HCT116 (cell line): Measurements from ENCODE around the gene HPD. TPM values are rescaled to one million over a fixed set of nuclear protein-coding genes. Genes with fewer than 3 reads are reported as not detected.

ENCODE experiments used
- ATAC-seq: fragments of 200-7000 bp; cut with Tn5 transposase; 2 replicates; pipeline ENCODE4 v1.9.1; 2020; ENCODE audit warnings: mild to moderate bottlenecking, moderate library complexity
- BruUV-seq: library from RNA; stranded (reverse); fragments of 400-500 nt; replicated peaks from 2 replicates; lab custom pipeline; 2021; lab: Mats Ljungman, UMichigan
- CTCF ChIA-PET: fragments of 300-600 bp; sonication (Branson Sonifier 250); formaldehyde crosslinking; loops from one replicate; lab custom pipeline; 2021; ENCODE audit warnings: antibody characterized with exemption; lab: Charles Lee
- POLR2A ChIA-PET: fragments of 300-600, 350-600 bp; sonication (Branson Sonifier 250); formaldehyde crosslinking; loops from one replicate; lab custom pipeline; 2021; ENCODE audit warnings: antibody characterized with exemption; lab: Charles Lee
- RAD21 ChIA-PET, 2 experiments: fragments of 300-600 bp; sonication (Branson Sonifier 250); formaldehyde crosslinking; loops; one replicate each; lab custom pipeline; 2023; ENCODE audit warnings: low total read pairs in 2 of 2; ENCODE audit not compliant: uncharacterized antibody in 2 of 2, unreplicated experiment in 2 of 2, low non-redundant PET in 1 of 2; lab: Charles Lee
- DNase-seq: peaks from one replicate; pipeline ENCODE4 v3.0.0-alpha.2; 2010; ENCODE audit warnings: low read depth, low spot score
- H2AFZ ChIP-seq: fragments of 200-600 bp; shearing (Covaris generic), sonication (generic); 2 replicates; pipeline ENCODE4 v1.6.1; 2017; ENCODE audit warnings: low read depth, mixed run types, mixed read lengths, antibody characterized with exemption, low read length; ENCODE audit not compliant: poor library complexity, severe bottlenecking
- H3K27ac ChIP-seq: 2 replicates; pipeline ENCODE4 v1.5.1; 2012; ENCODE audit warnings: low read depth, low read length
- H3K27me3 ChIP-seq: fragments of 200-600 bp; sonication (generic); 2 replicates; pipeline ENCODE4 v1.6.1; 2016; ENCODE audit warnings: mixed run types, low read length, mixed read lengths; ENCODE audit not compliant: insufficient read depth
- H3K36me3 ChIP-seq, 2 experiments: fragments of 200-500 bp in 1 of 2; fragments of 200-600 bp in 1 of 2; sonication (Bioruptor generic) in 1 of 2; sonication (generic) in 1 of 2; 2 replicates each; pipeline versions ENCODE4 v1.5.1 to v1.6.1; 2014 to 2016; ENCODE audit warnings: low read length in 2 of 2, inconsistent platforms in 1 of 2, mixed read lengths in 1 of 2, mixed run types in 1 of 2; ENCODE audit not compliant: insufficient read depth in 2 of 2, control insufficient read depth in 1 of 2
- H3K4me1 ChIP-seq, 2 experiments: fragments of 200-600 bp in 1 of 2; sonication (generic) in 1 of 2; 2 replicates each; pipeline versions ENCODE4 v1.5.1 to v1.6.1; 2012 to 2017; ENCODE audit warnings: low read length in 2 of 2, inconsistent platforms in 1 of 2, mild to moderate bottlenecking in 1 of 2, mixed read lengths in 1 of 2, mixed run types in 1 of 2, moderate library complexity in 1 of 2; ENCODE audit not compliant: insufficient read depth in 2 of 2, control insufficient read depth in 1 of 2
- H3K4me2 ChIP-seq: fragments of 200-600 bp; sonication (generic); 2 replicates; pipeline ENCODE4 v1.6.1; 2017; ENCODE audit warnings: mixed run types, low read length, mixed read lengths
- H3K4me3 ChIP-seq, 2 experiments: fragments of 200-600 bp in 1 of 2; sonication (generic) in 1 of 2; replicated peaks in 1 of 2; 2 replicates each; pipeline ENCODE4 v1.5.1; 2011 to 2016; ENCODE audit warnings: low read length in 2 of 2, control low read depth in 1 of 2, low read depth in 1 of 2, mild to moderate bottlenecking in 1 of 2, mixed read lengths in 1 of 2, mixed run types in 1 of 2
- H3K79me2 ChIP-seq: fragments of 200-600 bp; sonication (generic); 2 replicates; pipeline ENCODE4 v1.6.1; 2017; ENCODE audit warnings: mild to moderate bottlenecking, mixed run types, low read length, moderate library complexity, mixed read lengths; ENCODE audit not compliant: insufficient read depth
- H3K9ac ChIP-seq: fragments of 200-600 bp; sonication (generic); 2 replicates; pipeline ENCODE4 v1.6.1; 2016; ENCODE audit warnings: low read length, mixed read lengths
- H3K9me2 ChIP-seq: fragments of 200-600 bp; sonication (generic), shearing (Covaris generic); 2 replicates; pipeline ENCODE4 v1.6.1; 2017; ENCODE audit warnings: mixed run types, mild to moderate bottlenecking, moderate library complexity; ENCODE audit not compliant: insufficient read depth
- H3K9me3 ChIP-seq, 2 experiments: fragments of 200-500 bp in 1 of 2; fragments of 200-600 bp in 1 of 2; sonication (Bioruptor generic) in 1 of 2; sonication (generic) in 1 of 2; 2 replicates each; pipeline ENCODE4 v1.6.1; 2014 to 2017; ENCODE audit warnings: low read length in 2 of 2, mixed read lengths in 2 of 2, inconsistent platforms in 1 of 2, low read depth in 1 of 2, mild to moderate bottlenecking in 1 of 2, mixed run types in 1 of 2, moderate library complexity in 1 of 2; ENCODE audit not compliant: control insufficient read depth in 1 of 2, insufficient read depth in 1 of 2
- H4K20me1 ChIP-seq: fragments of 200-600 bp; sonication (generic), shearing (Covaris generic); 2 replicates; pipeline ENCODE4 v1.6.1; 2017; ENCODE audit warnings: mixed run types, mild to moderate bottlenecking, moderate library complexity; ENCODE audit not compliant: insufficient read depth
- CBX3 ChIP-seq: IDR thresholded peaks from 2 replicates; pipeline ENCODE4 v1.6.1; 2012; ENCODE audit warnings: low read depth
- CEBPB ChIP-seq: IDR thresholded peaks from 2 replicates; pipeline ENCODE4 v1.6.1; 2012; ENCODE audit warnings: low read depth
- EGR1 ChIP-seq: IDR thresholded peaks from 2 replicates; pipeline ENCODE4 v1.6.1; 2012; ENCODE audit warnings: low read depth
- ELF1 ChIP-seq: IDR thresholded peaks from 2 replicates; pipeline ENCODE4 v1.6.1; 2012; ENCODE audit warnings: low read depth, borderline replicate concordance
- EZH2 ChIP-seq: fragments of 200-600 bp; sonication (generic); IDR thresholded peaks from 2 replicates; pipeline ENCODE4 v1.6.1; 2017; ENCODE audit warnings: antibody characterized with exemption, mixed run types
- EZH2phosphoT487 ChIP-seq: fragments of 200-600 bp; IDR thresholded peaks from 2 replicates; pipeline ENCODE4 v1.6.1; 2018; ENCODE audit warnings: antibody characterized with exemption, borderline replicate concordance
- FOSL1 ChIP-seq: IDR thresholded peaks from 2 replicates; pipeline ENCODE4 v1.6.1; 2012; ENCODE audit warnings: low read depth
- JUND ChIP-seq: IDR thresholded peaks from 2 replicates; pipeline ENCODE4 v1.6.1; 2012
- POLR2A ChIP-seq: IDR thresholded peaks from 2 replicates; pipeline ENCODE4 v1.7.0; 2011; ENCODE audit warnings: borderline replicate concordance; ENCODE audit not compliant: insufficient read depth, insufficient read length; ENCODE audit errors: extremely low read depth
- POLR2AphosphoS5 ChIP-seq: IDR thresholded peaks from 2 replicates; pipeline ENCODE4 v1.6.1; 2011; ENCODE audit warnings: mild to moderate bottlenecking, low read depth, low read length, moderate library complexity
- RAD21 ChIP-seq: IDR thresholded peaks from 2 replicates; pipeline ENCODE4 v1.6.1; 2012; ENCODE audit warnings: low read depth, mild to moderate bottlenecking
- SIN3A ChIP-seq: IDR thresholded peaks from 2 replicates; pipeline ENCODE4 v1.6.1; 2012; ENCODE audit warnings: low read depth
- SP1 ChIP-seq: IDR thresholded peaks from 2 replicates; pipeline ENCODE4 v1.6.1; 2012; ENCODE audit warnings: low read depth
- SRF ChIP-seq: IDR thresholded peaks from 2 replicates; pipeline ENCODE4 v1.6.1; 2012; ENCODE audit warnings: low read depth
- TCF7L2 ChIP-seq: IDR thresholded peaks from 2 replicates; pipeline ENCODE4 v1.7.0; 2011; ENCODE audit warnings: borderline replicate concordance, inconsistent platforms; ENCODE audit not compliant: insufficient read depth, insufficient read length; ENCODE audit errors: extremely low read depth
- YY1 ChIP-seq: IDR thresholded peaks from 2 replicates; pipeline ENCODE4 v1.6.1; 2011; ENCODE audit warnings: low read length, low read depth, moderate library complexity, mild to moderate bottlenecking; ENCODE audit not compliant: insufficient replicate concordance; ENCODE audit errors: extremely low read depth
- ZFX ChIP-seq: fragments of 450-650 bp; IDR thresholded peaks from 2 replicates; pipeline ENCODE4 v1.6.1; 2017
- ZNF274 ChIP-seq: fragments of 200-500 bp; sonication (Bioruptor generic); IDR thresholded peaks from 2 replicates; pipeline ENCODE4 v1.6.1; 2014; ENCODE audit warnings: mild to moderate bottlenecking, low read depth, low read length, inconsistent platforms
- intact Hi-C: fragments of 100-400 bp; cut with micrococcal nuclease; formaldehyde crosslinking; loops from 2 replicates; pipeline ENCODE4 v1.10.0; 2022
- total RNA-seq: library from RNA; stranded (reverse); gene quantifications from one replicate; pipeline ENCODE4 v1.2.1, GENCODE V29; 2021; ENCODE audit not compliant: unreplicated experiment
- TF ChIP-seq, protein P1 (sequence below), 3 experiments: fragments of 200-600 bp in 1 of 3; sonication (generic) in 1 of 3; IDR thresholded peaks in 2 of 3; conservative IDR thresholded peaks in 1 of 3; 2 replicates each; pipeline ENCODE4 v1.5.1; 2012 to 2017; ENCODE audit warnings: low read depth in 2 of 3, low read length in 2 of 3, antibody characterized with exemption in 1 of 3, borderline replicate concordance in 1 of 3, control low read depth in 1 of 3, mild to moderate bottlenecking in 1 of 3, mixed read lengths in 1 of 3, mixed run types in 1 of 3, moderate library complexity in 1 of 3; ENCODE audit not compliant: insufficient read depth in 1 of 3
- TF ChIP-seq, protein P2 (sequence below): IDR thresholded peaks from 2 replicates; pipeline ENCODE4 v1.6.1; 2012
- TF ChIP-seq, protein P3 (sequence below): IDR thresholded peaks from 2 replicates; pipeline ENCODE4 v1.6.1; 2011; ENCODE audit warnings: mild to moderate bottlenecking, low read length, moderate library complexity; ENCODE audit not compliant: insufficient replicate concordance; ENCODE audit errors: extremely low read depth

Gene HPD
- total RNA-seq, 1 experiment from 2014 or later = 1.1 TPM

DNA sequence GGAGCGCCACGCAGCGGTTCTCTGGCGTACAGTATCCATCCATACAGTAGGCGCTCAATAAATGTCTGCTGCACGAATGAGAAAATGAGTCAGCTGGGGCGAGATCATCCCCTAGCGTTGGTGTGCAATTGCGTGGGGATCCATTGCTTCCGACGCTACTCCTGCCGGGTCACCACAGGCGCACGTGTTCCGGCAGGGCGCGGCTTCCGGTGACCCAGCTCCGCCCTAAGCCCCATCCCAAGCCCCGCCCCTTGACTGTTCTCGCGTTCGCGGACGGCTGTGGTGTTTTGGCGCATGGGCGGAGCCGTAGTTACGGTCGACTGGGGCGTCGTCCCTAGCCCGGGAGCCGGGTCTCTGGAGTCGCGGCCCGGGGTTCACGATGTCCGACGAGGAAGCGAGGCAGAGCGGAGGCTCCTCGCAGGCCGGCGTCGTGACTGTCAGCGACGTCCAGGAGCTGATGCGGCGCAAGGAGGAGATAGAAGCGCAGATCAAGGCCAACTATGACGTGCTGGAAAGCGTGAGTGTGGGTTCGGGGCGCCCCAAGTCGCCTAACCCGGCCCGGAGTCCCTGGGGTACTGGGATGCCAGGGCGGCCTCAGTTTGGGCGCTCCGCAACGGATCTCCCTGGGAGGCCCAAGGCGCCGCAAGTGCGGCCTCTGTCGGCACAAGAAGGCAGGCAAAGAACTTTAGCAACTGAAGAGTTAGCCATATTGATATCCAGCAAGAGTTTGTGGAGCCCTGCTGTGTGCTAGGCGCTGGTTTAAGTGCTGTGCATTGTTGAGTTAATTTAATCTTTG lies 30.0 kb upstream of the HPD start, which contains the start of gene PSMD9:
Gene PSMD9, plus strand, starts transcription at position 313 of the 796 bp plus-strand sequence. Its CDS starts 67 bp downstream, at position 380.
- no peaks in the 10 kb centered on the region for H3K9me3 ChIP-seq
- BruUV-seq = TSS peak; percentile 80
- TF ChIP-seq, protein P1, sequence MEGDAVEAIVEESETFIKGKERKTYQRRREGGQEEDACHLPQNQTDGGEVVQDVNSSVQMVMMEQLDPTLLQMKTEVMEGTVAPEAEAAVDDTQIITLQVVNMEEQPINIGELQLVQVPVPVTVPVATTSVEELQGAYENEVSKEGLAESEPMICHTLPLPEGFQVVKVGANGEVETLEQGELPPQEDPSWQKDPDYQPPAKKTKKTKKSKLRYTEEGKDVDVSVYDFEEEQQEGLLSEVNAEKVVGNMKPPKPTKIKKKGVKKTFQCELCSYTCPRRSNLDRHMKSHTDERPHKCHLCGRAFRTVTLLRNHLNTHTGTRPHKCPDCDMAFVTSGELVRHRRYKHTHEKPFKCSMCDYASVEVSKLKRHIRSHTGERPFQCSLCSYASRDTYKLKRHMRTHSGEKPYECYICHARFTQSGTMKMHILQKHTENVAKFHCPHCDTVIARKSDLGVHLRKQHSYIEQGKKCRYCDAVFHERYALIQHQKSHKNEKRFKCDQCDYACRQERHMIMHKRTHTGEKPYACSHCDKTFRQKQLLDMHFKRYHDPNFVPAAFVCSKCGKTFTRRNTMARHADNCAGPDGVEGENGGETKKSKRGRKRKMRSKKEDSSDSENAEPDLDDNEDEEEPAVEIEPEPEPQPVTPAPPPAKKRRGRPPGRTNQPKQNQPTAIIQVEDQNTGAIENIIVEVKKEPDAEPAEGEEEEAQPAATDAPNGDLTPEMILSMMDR (IDR thresholded peaks at IDR 0.05 in 2 of 3, conservative IDR thresholded peaks at IDR 0.05 in 1 of 3; ENCODE audit: borderline replicate concordance in 1 of 3, insufficient read depth in 1 of 3, low read depth in 2 of 3, low read length in 2 of 3) = peak; percentile 42 to 97 (median 69)
- TF ChIP-seq CEBPB = no peak; the same call in 1 of the 2 replicates
- TF ChIP-seq, protein P2, sequence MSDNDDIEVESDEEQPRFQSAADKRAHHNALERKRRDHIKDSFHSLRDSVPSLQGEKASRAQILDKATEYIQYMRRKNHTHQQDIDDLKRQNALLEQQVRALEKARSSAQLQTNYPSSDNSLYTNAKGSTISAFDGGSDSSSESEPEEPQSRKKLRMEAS = peak; percentile 100
- TF ChIP-seq SIN3A = peak; percentile 90
- peak; percentile 35 for TF ChIP-seq POLR2A
- TF ChIP-seq, protein P3, sequence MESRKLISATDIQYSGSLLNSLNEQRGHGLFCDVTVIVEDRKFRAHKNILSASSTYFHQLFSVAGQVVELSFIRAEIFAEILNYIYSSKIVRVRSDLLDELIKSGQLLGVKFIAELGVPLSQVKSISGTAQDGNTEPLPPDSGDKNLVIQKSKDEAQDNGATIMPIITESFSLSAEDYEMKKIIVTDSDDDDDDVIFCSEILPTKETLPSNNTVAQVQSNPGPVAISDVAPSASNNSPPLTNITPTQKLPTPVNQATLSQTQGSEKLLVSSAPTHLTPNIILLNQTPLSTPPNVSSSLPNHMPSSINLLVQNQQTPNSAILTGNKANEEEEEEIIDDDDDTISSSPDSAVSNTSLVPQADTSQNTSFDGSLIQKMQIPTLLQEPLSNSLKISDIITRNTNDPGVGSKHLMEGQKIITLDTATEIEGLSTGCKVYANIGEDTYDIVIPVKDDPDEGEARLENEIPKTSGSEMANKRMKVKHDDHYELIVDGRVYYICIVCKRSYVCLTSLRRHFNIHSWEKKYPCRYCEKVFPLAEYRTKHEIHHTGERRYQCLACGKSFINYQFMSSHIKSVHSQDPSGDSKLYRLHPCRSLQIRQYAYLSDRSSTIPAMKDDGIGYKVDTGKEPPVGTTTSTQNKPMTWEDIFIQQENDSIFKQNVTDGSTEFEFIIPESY = peak; percentile 91
- peak; percentile 86 for TF ChIP-seq YY1
- TF ChIP-seq EGR1 = peak; percentile 85
- no peak for TF ChIP-seq EZH2
- no peak for TF ChIP-seq ZNF274
- TF ChIP-seq RAD21 = peak; percentile 98
- TF ChIP-seq TCF7L2 = peak; percentile 49
- peak; percentile 87 for TF ChIP-seq POLR2AphosphoS5
- TF ChIP-seq CBX3 = peak; percentile 95
- no peak for TF ChIP-seq EZH2phosphoT487
- no peak; the same call in 1 of the 2 replicates for TF ChIP-seq ELF1
- peak; percentile 92 for TF ChIP-seq SP1
- TF ChIP-seq FOSL1 = peak; percentile 71
- peak; percentile 60; the same call in 1 of the 2 replicates for TF ChIP-seq ZFX
- TF ChIP-seq SRF = peak; percentile 58; the same call in 1 of the 2 replicates
- TF ChIP-seq JUND = peak; percentile 60; the same call in 1 of the 2 replicates
- TF ChIP-seq, all 23 proteins: peak for 16
- H3K27ac ChIP-seq = peak within 1 kb of the TSS; percentile 86
- peak; percentile 98 for DNase-seq
- peak; percentile 94 for ATAC-seq
- peak within 1 kb of the TSS; percentile 91 for H3K9ac ChIP-seq
- H3K4me3 ChIP-seq = peak within 1 kb of the TSS; percentile 95 to 97
- H3K27me3 ChIP-seq = no peaks in the 10 kb centered on the region
- RAD21 ChIA-PET = interaction anchor here (0.6 to 2.1 kb wide), 5 partner anchors 50 to 315 kb away, joined by 3 to 19 read pairs (median 4); partner anchors contain the start of gene RHOF (in 2 of the 2)
- H3K4me1 ChIP-seq = peaks cover 17 to 46% of the 10 kb centered on the region in 2 experiments; a peak in 3 of 4 replicates
- H4K20me1 ChIP-seq = no peaks in the 10 kb centered on the region
- H3K4me2 ChIP-seq = peak within 1 kb of the TSS; percentile 86
- H3K9me2 ChIP-seq = no peaks in the 10 kb centered on the region
- POLR2A ChIA-PET = interaction anchor here (0.5 to 3.8 kb wide), 7 partner anchors 9 to 225 kb away, joined by 3 to 38 read pairs (median 5); partner anchors contain the start of gene RHOF
- intact Hi-C loops = loop anchor here (1.0 to 5.0 kb wide), 6 partner anchors 46 to 201 kb away; no protein-coding TSS in a partner anchor
- peaks cover 42% of the 10 kb centered on the region for H3K79me2 ChIP-seq
- no peak within 1 kb of the TSS for H2AFZ ChIP-seq
- CTCF ChIA-PET = interaction anchor here (1.0 to 5.4 kb wide), 8 partner anchors 9 to 101 kb away, joined by 3 to 96 read pairs (median 4); partner anchors contain the start of genes CFAP251 and RHOF
- no peaks in the 10 kb centered on the region for H3K36me3 ChIP-seq
